Measurements from ENCODE around the gene CATSPER4.

DNA sequence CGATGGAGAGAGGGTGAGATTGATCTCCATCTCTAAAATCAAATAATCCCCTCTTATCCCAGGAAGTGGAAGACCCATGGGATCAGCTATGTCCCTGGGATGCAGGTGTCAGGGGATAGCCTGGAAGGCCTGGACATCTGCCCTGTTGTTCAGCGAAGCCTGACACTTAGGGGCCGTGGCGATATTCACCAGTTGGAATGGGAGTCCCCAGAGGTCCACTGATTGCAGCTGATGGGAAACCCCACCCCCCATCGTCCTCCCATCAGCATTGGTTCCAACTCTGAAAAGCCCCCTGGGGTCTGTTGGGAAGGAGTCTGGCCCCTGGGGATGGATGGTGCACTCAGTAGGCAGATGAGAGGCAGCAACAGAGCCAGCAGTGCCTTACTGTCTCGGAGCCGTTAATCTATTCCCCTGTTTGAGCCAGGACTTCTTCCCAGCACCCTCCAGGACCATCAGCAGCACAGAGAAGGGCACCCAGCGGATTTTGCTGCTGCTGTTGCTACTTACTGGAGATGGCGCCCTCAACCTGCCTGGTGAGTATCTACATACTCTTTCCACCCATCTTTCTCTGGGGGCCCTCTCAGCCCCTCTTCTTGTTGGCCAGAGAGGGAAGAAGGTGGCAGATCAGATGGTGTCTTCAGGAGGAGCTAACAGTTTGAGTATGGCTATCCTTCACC, 13.4 kb downstream of the CATSPER4 start:
- TF ChIP-seq FOXM1 (IDR thresholded peaks at IDR 0.05; ENCODE audit: borderline replicate concordance, low read depth) (no peak), TCF12 (IDR thresholded peaks at IDR 0.05; ENCODE audit: low read depth) (no peak), YY1 (IDR thresholded peaks at IDR 0.05; ENCODE audit: low read depth) (no peak), RAD21 (IDR thresholded peaks at IDR 0.05; ENCODE audit: low read depth) (peak; percentile 54), TAF1 (IDR thresholded peaks at IDR 0.05; ENCODE audit: low read depth) (no peak)
